Endothelial cell of umbilical vein (primary cell): ENCODE measurements around the gene YWHAQ. TPM values are rescaled to one million over a fixed set of nuclear protein-coding genes. Genes with fewer than 3 reads are reported as not detected.

Experiments used
- BruUV-seq: library from RNA; stranded (reverse); fragments of 400-500 nt; replicated peaks from 2 replicates; lab custom pipeline; 2021; lab: Mats Ljungman, UMichigan
- CTCF ChIA-PET: fragments of 300-600, 350-600 bp; sonication (Branson Sonifier 250); formaldehyde crosslinking; loops from one replicate; lab custom pipeline; 2021; ENCODE audit warnings: antibody characterized with exemption, inconsistent platforms; lab: Charles Lee
- POLR2A ChIA-PET: fragments of 300-600, 350-600 bp; sonication (Branson Sonifier 250); formaldehyde crosslinking; loops from one replicate; lab custom pipeline; 2021; ENCODE audit warnings: antibody characterized with exemption, inconsistent platforms; lab: Charles Lee
- DNase-seq: peaks from one replicate; pipeline ENCODE4 v3.0.0-alpha.2; 2011; ENCODE audit warnings: low read depth, low spot score
- FAIRE-seq: peaks from 2 replicates; lab custom pipeline; 2011; peaks lifted over from hg19 to GRCh38; lab: Jason Lieb, UNC
- H2AFZ ChIP-seq: 2 replicates; pipeline ENCODE4 v1.6.0; 2012; ENCODE audit warnings: low read depth, low read length, control low read depth, inconsistent platforms
- H3K27ac ChIP-seq: 2 replicates; pipeline ENCODE4 v1.5.1; 2011; ENCODE audit warnings: low read depth, mild to moderate bottlenecking, control low read depth, low read length, moderate library complexity; ENCODE audit not compliant: insufficient read depth
- H3K27me3 ChIP-seq, 2 experiments: 2 replicates each; pipeline versions ENCODE4 v1.6.0 to v1.6.1; 2011; ENCODE audit warnings: low read length in 2 of 2, mixed read lengths in 1 of 2; ENCODE audit not compliant: control insufficient read depth in 2 of 2, insufficient read depth in 2 of 2
- H3K36me3 ChIP-seq, 2 experiments: 2 replicates in 1 of 2; 3 replicates in 1 of 2; pipeline ENCODE4 v1.5.1; 2011; ENCODE audit warnings: low read length in 2 of 2, mild to moderate bottlenecking in 1 of 2, moderate library complexity in 1 of 2; ENCODE audit not compliant: control insufficient read depth in 2 of 2, insufficient read depth in 2 of 2; ENCODE audit errors: extremely low read depth in 1 of 2
- H3K4me1 ChIP-seq: 3 replicates; pipeline ENCODE4 v1.5.1; 2011; ENCODE audit warnings: mild to moderate bottlenecking, low read length; ENCODE audit not compliant: control insufficient read depth, insufficient read depth; ENCODE audit errors: extremely low read depth
- H3K4me2 ChIP-seq: 2 replicates; pipeline ENCODE4 v1.6.1; 2011; ENCODE audit warnings: low read length, control low read depth, mixed read lengths; ENCODE audit not compliant: insufficient read depth
- H3K4me3 ChIP-seq, 3 experiments: fragments of 200-600 bp in 1 of 3; sonication (generic), shearing (Covaris generic) in 1 of 3; replicated peaks in 1 of 3; 2 replicates each; pipeline ENCODE4 v1.5.1; 2011 to 2016; ENCODE audit warnings: control low read depth in 3 of 3, low read length in 3 of 3, mild to moderate bottlenecking in 2 of 3, inconsistent platforms in 1 of 3, low read depth in 1 of 3, moderate library complexity in 1 of 3; ENCODE audit not compliant: insufficient read depth in 1 of 3
- H3K79me2 ChIP-seq: 2 replicates; pipeline ENCODE4 v1.6.0; 2012; ENCODE audit warnings: low read length, inconsistent platforms; ENCODE audit not compliant: control insufficient read depth, insufficient read depth
- H3K9ac ChIP-seq: replicated peaks from 2 replicates; pipeline ENCODE3; 2011; ENCODE audit warnings: low read length, control low read depth; ENCODE audit not compliant: insufficient read depth; ENCODE audit errors: extremely low read depth
- H3K9me1 ChIP-seq: replicated peaks from 3 replicates; pipeline ENCODE4 v1.6.0; 2011; ENCODE audit warnings: mild to moderate bottlenecking, low read length; ENCODE audit not compliant: control insufficient read depth, insufficient read depth; ENCODE audit errors: extremely low read depth
- H3K9me3 ChIP-seq: replicated peaks from 2 replicates; pipeline ENCODE4 v1.5.1; 2012; ENCODE audit warnings: low read length, inconsistent platforms; ENCODE audit not compliant: control insufficient read depth, insufficient read depth
- H4K20me1 ChIP-seq: replicated peaks from 2 replicates; pipeline ENCODE3; 2011; ENCODE audit warnings: mild to moderate bottlenecking, low read length; ENCODE audit not compliant: control insufficient read depth, insufficient read depth; ENCODE audit errors: extremely low read depth
- CTCF ChIP-seq, 2 donors: IDR thresholded peaks; 1 replicate in 1 of 2; 2 replicates in 1 of 2; pipeline ENCODE4 v1.5.1; 2011; ENCODE audit warnings: low read length in 2 of 2, mild to moderate bottlenecking in 2 of 2, moderate library complexity in 2 of 2, control low read depth in 1 of 2, inconsistent platforms in 1 of 2, low read depth in 1 of 2; ENCODE audit not compliant: insufficient read depth in 1 of 2; ENCODE audit errors: extremely low read depth in 1 of 2
- GATA2 ChIP-seq: IDR thresholded peaks from 2 replicates; pipeline ENCODE4 v1.7.0; 2011; ENCODE audit warnings: low read depth, mild to moderate bottlenecking, moderate library complexity, mixed read lengths, low read length; ENCODE audit not compliant: insufficient read length, insufficient read depth
- JUN ChIP-seq: IDR thresholded peaks from 2 replicates; pipeline ENCODE4 v1.6.1; 2011; ENCODE audit warnings: borderline replicate concordance, low read depth; ENCODE audit not compliant: insufficient read length, insufficient read depth
- MYC ChIP-seq: IDR thresholded peaks from one replicate; pipeline ENCODE4 v1.6.1; 2011; ENCODE audit warnings: mild to moderate bottlenecking, low read depth, low read length
- POLR2AphosphoS5 ChIP-seq: IDR thresholded peaks from 2 replicates; pipeline ENCODE4 v1.6.1; 2012; ENCODE audit warnings: low read depth, mild to moderate bottlenecking, control low read depth, low read length, moderate library complexity; ENCODE audit not compliant: insufficient read depth
- dilution Hi-C: fragments of 300-500 bp; cut with MboI; formaldehyde crosslinking; loops from one replicate; pipeline ENCODE4 v1.15.0; 2019; ENCODE audit warnings: low sequenced_read_pairs; ENCODE audit not compliant: extremely low pct_ligation_motif_present
- intact Hi-C: fragments of 100-400 bp; cut with micrococcal nuclease; formaldehyde crosslinking; loops from one replicate; pipeline ENCODE4 v1.10.0; 2022
- polyA plus RNA-seq, 4 experiments: library from polyadenylated mRNA; depleted of rRNA in 3 of 4; stranded (reverse) in 3 of 4; unstranded in 1 of 4; fragments of >200 nt; gene quantifications; 2 replicates each; pipeline versions ENCODE4 v1.2.1 to v1.2.3, GENCODE V29; 2011 to 2012; ENCODE audit warnings: missing spikeins in 1 of 4
- total RNA-seq: library from RNA; stranded (reverse); gene quantifications from 2 replicates; pipeline ENCODE4 v1.2.3, GENCODE V29; 2021

YWHAQ gene
- total and polyA plus RNA-seq, 2 donors (not counting 3 experiments of a cell fraction or from before 2014, with no cell fraction given), result 217 to 456 TPM

- ChIA-PET POLR2A (interaction anchor here (0.7 to 2.1 kb wide), 4 partner anchors 9 to 74 kb away, joined by 6 to 11 read pairs (median 8); partner anchors contain the start of gene YWHAQ), CTCF (interaction anchor here (0.8 to 2.7 kb wide), 13 partner anchors 9 to 428 kb away, joined by 3 to 21 read pairs (median 4); partner anchors contain the start of gene YWHAQ)
- Histone ChIP-seq H3K9ac (peak overlapping the region; percentile 91), H4K20me1 (no peaks in the 10 kb centered on the region), H3K9me1 (no peaks in the 10 kb centered on the region), H3K27me3 (no peaks in the 10 kb centered on the region), H3K79me2 (peaks cover 43% of the 10 kb centered on the region), H3K4me2 (peak overlapping the region; percentile 94), H3K9me3 (no peaks in the 10 kb centered on the region), H3K27ac (peak overlapping the region; percentile 84), H3K4me3 (peak overlapping the region; percentile 43 to 89 (median 52)), H2AFZ (peak overlapping the region; percentile 41), H3K36me3 (no peaks in the 10 kb centered on the region), H3K4me1 (peaks cover 28% of the 10 kb centered on the region)
- no peak for TF ChIP-seq JUN
- no peak for TF ChIP-seq POLR2AphosphoS5
- no peak for TF ChIP-seq MYC
- TF ChIP-seq GATA2, result no peak
- TF ChIP-seq CTCF (IDR thresholded peaks at IDR 0.05; ENCODE audit: extremely low read depth in 1 of 2, insufficient read depth in 1 of 2, low read depth in 1 of 2, low read length in 2 of 2), result no peak
- no TSS peak for BruUV-seq
- intact Hi-C loops (loop anchor here (1.0 to 2.0 kb wide), 4 partner anchors 9 to 81 kb away; partner anchors contain the start of gene IAH1), dilution Hi-C loops (no loop called here)
- no peak for FAIRE-seq
- DNase-seq, result peak; percentile 51
Observed at GRCh38 chr2:9556121-9556743, 74.6 kb downstream of the YWHAQ start.
